Effector memory CD8-positive, alpha-beta T cell (primary cell): ENCODE results near the gene CFAP251.
A peak's percentile ranks its signal among the peaks of the same experiment; 100 is the strongest.

ENCODE experiments used
- ATAC-seq: fragments of 150-1000 bp; cut with Tn5 transposase; replicated peaks from 2 replicates; pipeline ENCODE4 v1.10.0; 2021; ENCODE audit warnings: mild to moderate bottlenecking, moderate library complexity
- DNase-seq, 3 experiments: peaks; one replicate each; pipeline ENCODE4 v3.0.0; 2021
- H3K27ac Mint-ChIP-seq, 2 donors: one replicate each; pipeline ENCODE4 v1.8.0; 2022; ENCODE audit warnings: mild to moderate bottlenecking in 2 of 2, mixed read lengths in 2 of 2, moderate library complexity in 2 of 2
- H3K27me3 Mint-ChIP-seq, 2 donors: one replicate each; pipeline ENCODE4 v1.8.0; 2022; ENCODE audit warnings: mixed read lengths in 2 of 2
- H3K36me3 Mint-ChIP-seq: one replicate; pipeline ENCODE4 v1.8.0; 2022; ENCODE audit warnings: mild to moderate bottlenecking, moderate library complexity, mixed read lengths; ENCODE audit not compliant: insufficient read depth
- H3K4me1 Mint-ChIP-seq, 2 donors: one replicate each; pipeline ENCODE4 v1.8.0; 2022; ENCODE audit warnings: low read depth in 2 of 2, mixed read lengths in 2 of 2
- H3K4me3 Mint-ChIP-seq, 2 donors: one replicate each; pipeline ENCODE4 v1.8.0; 2022; ENCODE audit warnings: mild to moderate bottlenecking in 2 of 2, mixed read lengths in 2 of 2, moderate library complexity in 2 of 2
- H3K9me3 Mint-ChIP-seq, 2 donors: one replicate each; pipeline ENCODE4 v1.8.0; 2022; ENCODE audit warnings: mixed read lengths in 2 of 2

Gene CFAP251

DNA sequence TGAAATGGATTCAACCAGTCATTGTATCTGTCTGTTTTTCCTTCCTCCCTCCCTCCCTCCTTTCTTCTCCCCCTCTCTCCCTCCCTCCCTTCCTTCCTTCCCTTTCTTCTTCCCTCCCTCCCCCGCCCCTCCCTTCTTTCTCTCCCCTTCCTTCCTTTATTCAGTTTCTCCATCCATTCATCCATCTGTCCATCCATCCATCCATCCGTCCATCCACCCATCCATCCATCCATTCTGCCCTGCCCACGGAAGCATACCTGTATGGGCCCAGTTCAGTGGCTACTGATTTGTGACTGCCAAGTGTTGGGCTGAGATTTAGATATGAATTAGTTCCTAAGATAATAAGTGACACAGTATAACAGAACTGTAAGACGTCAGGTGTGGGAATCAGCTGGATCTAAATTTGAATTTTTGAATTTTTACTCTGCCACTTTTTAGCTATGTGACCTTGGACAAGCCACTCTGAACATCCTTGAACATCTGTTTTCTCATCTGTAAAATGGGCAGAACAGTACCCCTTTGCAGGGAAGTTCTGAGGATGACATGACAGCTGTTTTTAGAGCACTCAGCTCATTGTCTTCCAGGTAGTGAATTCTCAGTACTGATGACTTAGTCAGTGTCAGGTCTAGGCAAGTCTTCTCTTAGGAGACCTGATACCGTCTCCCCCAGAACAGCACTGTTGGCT, 42.9 kb downstream of the CFAP251 start:
- Mint-ChIP-seq H3K27ac (peak overlapping the region in 1 of 2 donors; percentile 31), H3K27me3 (peaks cover 9 to 13% of the 10 kb centered on the region in 2 donors), H3K36me3 (peaks cover 6% of the 10 kb centered on the region), H3K4me1 (no peaks in the 10 kb centered on the region), H3K4me3 (no peak overlapping the region), H3K9me3 (no peaks in the 10 kb centered on the region)
- ATAC-seq (no peak), DNase-seq (no peak)

DNA sequence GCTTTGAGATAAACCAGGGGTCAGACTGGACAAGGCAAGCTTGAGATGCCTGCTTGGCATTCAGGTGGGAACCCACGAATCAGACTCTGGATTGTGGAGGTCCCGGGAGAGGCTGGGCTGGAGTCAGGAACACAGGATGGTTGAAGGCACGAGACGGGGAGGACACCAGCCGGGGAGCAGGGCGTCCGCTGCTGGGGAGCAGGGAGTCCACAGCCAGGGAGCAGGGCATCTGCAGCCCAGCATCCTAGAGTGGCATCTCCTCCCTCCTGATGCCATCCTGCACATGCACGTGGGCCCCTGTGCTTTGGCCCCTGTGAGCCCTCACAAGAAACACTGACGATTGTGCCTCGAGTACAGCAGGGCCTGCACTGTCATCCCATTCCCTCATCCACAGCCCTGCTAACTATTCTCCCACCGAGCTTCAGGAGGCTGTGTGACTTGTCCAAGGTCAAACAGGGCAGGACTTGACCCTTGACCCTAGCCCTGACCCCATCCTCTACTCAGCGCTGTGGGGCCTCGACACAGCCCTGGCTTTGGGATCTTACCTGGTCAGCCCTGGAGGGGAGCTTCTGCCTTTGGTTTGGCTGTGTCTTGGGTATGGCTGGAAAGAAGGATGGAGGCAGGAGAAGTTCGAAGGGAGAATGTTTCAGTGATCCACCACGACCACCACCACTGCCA, 45.1 kb downstream of the CFAP251 start:
- ATAC-seq (no peak), DNase-seq (no peak)
- Mint-ChIP-seq H3K4me1 (no peaks in the 10 kb centered on the region), H3K27me3 (peaks cover 9 to 13% of the 10 kb centered on the region in 2 donors), H3K27ac (no peak overlapping the region), H3K4me3 (no peak overlapping the region), H3K36me3 (peaks cover 6% of the 10 kb centered on the region), H3K9me3 (no peaks in the 10 kb centered on the region)

DNA sequence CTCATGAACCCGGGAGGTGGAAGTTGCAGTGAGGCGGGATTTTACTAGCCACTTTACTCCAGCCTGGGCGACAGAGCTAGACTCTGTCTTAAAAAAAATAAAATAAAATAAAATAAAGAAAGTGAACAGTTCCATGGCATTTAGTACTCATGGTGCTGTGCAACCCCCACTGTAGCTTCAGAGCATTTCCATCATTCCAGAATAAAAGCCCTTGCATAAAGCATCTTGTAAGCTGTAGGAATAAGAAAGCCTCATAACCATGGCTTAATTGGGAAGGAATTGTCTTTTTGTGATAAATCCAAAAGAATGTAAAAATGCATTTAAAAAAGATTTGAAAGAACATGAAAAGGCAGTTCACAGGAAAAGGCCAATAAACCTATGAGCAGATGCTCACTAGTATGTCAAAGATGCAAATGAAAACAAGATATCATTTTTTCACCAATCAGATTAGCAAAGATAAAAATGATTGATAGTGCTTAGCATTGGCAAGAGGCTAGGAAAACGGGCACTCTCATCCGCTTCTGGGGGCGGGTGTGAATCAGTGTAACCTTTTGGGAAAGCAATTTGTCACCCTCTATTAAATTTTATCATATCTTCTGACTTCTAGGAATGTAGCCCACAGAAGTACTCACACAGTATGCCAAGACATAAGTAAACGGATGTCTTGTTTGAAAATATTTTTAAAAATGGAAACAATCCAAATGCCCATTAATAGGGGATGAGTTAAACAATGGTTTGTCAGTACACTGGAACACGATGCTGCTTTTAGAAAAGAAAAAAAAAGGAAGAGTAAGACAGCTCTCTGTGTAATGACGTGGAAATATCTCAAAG, 46.6 kb downstream of the CFAP251 start:
- Mint-ChIP-seq H3K4me1 (no peaks in the 10 kb centered on the region), H3K36me3 (peaks cover 6% of the 10 kb centered on the region), H3K9me3 (no peaks in the 10 kb centered on the region), H3K4me3 (no peak overlapping the region), H3K27ac (no peak overlapping the region), H3K27me3 (peaks cover 9 to 13% of the 10 kb centered on the region in 2 donors)
- ATAC-seq (no peak), DNase-seq (no peak)

DNA sequence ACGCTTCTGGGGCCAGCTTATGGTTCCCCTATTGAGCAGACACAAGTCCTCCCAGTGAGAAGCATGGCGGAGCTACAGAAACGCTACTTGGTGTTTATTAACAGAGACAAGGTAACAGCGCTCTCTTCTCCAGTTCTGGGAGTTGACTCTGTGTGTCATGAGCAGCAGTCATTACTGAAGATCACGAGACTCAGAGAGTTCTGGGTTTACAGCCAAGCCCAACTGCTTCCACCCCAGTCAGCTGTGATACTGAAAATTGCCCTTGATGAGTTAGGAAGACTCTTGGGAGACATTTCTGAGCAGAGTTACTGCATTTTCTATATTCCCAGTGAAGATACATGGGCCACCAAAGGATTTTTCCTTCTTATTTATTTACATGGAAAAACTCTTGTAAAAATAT, 48.6 kb downstream of the CFAP251 start:
- Mint-ChIP-seq H3K27me3 (peaks cover 9 to 13% of the 10 kb centered on the region in 2 donors), H3K4me3 (no peak overlapping the region), H3K27ac (no peak overlapping the region), H3K9me3 (no peaks in the 10 kb centered on the region), H3K36me3 (peaks cover 6% of the 10 kb centered on the region), H3K4me1 (no peaks in the 10 kb centered on the region)
- ATAC-seq (no peak), DNase-seq (no peak)

DNA sequence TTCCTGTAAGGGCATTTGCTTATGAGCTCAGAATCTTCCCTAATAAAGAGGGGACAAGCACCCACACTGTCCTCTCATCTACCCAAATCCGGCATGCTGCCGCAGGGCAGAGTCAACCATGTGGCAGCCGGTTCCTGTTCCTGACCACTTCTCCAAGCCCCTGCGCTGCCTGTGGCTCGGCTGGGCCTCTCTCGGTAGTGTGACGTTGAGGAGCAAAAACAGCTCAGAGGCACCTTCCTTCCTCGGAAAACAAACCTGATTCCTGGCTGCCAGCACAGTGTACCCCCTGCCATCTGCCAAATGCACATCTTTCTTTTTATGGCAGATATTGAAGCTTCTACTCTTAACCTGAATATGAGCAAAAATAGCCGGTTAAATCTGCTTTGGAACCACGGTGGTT, 50.5 kb downstream of the CFAP251 start:
- peaks cover 3% of the 10 kb centered on the region for H3K36me3 Mint-ChIP-seq
- DNase-seq, result no peak
- no peak overlapping the region for H3K27ac Mint-ChIP-seq
- H3K4me1 Mint-ChIP-seq, result no peaks in the 10 kb centered on the region
- no peaks in the 10 kb centered on the region for H3K27me3 Mint-ChIP-seq
- no peak overlapping the region for H3K4me3 Mint-ChIP-seq
- no peak for ATAC-seq
- peaks cover 0 to 1% of the 10 kb centered on the region in 2 donors for H3K9me3 Mint-ChIP-seq

DNA sequence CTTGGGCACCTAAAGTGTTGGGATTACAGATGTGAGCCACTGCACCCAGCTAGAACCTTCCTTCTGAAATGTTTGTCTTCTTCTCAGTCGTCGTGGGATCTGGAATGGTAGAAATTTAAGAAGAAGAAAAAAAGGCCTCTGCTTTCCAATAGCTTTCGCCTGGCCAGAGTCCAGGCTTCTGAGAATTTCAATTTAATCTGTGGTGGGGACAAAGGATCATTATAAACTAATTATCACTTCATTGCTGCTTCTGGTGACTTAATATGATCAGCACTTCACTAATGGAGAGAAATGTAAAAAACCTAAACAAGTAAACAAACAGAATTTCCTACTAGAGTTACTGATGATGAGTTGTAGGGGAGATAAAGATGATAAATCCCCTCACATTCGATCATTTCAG, 51.3 kb downstream of the CFAP251 start:
- H3K4me3 Mint-ChIP-seq, result no peak overlapping the region
- H3K36me3 Mint-ChIP-seq, result peaks cover 3% of the 10 kb centered on the region
- no peaks in the 10 kb centered on the region for H3K4me1 Mint-ChIP-seq
- no peak for DNase-seq
- H3K27ac Mint-ChIP-seq, result no peak overlapping the region
- H3K9me3 Mint-ChIP-seq, result peaks cover 0 to 1% of the 10 kb centered on the region in 2 donors
- H3K27me3 Mint-ChIP-seq, result peaks cover 0 to 7% of the 10 kb centered on the region in 2 donors
- no peak for ATAC-seq

DNA sequence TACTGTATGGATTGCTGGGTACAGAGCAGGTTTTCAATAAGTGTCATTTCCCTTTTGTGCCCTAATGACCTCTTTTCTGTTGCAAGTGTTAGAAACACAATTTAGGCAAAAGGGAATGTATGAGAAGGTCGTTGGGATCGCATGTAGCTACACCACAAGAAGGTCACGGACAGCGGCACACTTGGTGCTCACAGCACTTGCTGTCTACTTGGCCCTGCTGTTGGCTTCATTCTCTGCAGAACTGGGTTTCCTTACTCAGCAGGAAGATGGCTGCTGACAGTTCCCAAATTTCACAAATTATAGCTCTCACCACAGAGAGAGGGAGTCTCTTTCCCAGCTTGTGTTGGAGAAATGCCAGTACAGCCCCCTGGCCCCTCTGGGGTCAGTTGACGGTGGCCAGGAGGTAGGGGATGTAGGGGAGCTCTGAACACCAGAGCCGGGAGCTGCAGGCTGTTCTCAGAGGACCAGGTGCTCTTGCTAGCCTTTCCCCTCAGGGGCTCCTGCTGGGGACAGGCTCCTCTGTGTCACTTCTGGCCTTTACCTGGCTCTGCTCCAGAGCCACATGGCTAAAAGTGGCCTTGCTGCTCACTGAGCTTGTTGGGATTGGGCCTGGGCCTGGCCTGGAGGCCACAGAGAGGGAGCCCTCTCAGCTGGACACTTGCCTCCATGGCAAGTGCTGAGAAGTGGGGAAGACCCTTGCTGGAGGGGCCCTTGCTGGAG, 52.3 kb downstream of the CFAP251 start:
- Mint-ChIP-seq H3K4me3 (no peak overlapping the region), H3K27ac (no peak overlapping the region), H3K27me3 (peaks cover 0 to 17% of the 10 kb centered on the region in 2 donors), H3K9me3 (peaks cover 0 to 1% of the 10 kb centered on the region in 2 donors), H3K4me1 (no peaks in the 10 kb centered on the region), H3K36me3 (peaks cover 3% of the 10 kb centered on the region)
- no peak for ATAC-seq
- DNase-seq, result no peak

DNA sequence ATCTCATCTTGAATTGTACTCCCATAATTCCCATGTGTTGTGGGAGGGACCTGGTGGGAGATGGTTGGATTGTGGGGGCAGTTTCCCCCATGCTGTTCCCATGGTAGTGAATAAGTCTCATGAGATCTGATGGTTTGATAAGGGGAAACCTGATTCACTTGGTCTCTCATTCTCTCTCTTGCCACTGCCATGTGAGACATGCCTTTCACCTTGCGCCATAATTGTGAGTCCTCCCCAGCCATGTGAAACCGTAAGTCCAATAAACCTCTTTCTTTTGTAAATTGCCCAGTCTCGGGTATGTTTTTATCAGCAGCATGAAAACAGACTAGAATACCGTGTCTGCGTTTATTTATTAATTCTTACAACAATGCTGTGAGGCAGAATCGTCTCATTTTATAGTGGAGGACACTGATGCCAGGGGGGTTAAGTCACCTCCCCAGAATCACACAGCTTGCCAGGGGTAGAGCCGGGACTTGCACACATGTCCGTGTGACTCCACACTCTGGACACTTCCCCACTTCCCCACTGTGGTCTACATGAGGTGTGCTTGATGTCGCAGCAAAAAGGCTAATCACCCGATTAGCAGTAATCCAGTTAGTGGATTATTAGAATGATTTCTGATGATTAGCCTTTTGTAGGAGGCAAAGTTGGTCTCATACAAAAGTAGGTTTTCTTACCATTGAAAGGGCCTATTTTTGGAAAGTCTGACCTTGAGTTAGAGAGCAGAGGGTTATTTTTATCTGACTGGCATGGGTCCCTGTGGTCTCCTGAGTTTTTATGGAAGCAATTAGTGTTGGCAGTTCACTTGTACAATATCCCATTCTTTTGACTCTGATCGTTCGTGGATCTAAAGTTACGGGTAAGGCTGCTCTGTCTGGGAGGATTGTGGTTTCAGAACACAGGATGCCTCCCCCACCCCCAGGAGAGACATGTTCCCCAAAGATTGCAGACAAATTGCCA, 55.9 kb downstream of the CFAP251 start:
- Mint-ChIP-seq H3K27me3 (peaks cover 0 to 24% of the 10 kb centered on the region in 2 donors), H3K4me1 (no peaks in the 10 kb centered on the region), H3K9me3 (peaks cover 0 to 1% of the 10 kb centered on the region in 2 donors), H3K4me3 (no peak overlapping the region), H3K36me3 (no peaks in the 10 kb centered on the region), H3K27ac (no peak overlapping the region)
- DNase-seq (no peak), ATAC-seq (no peak)

DNA sequence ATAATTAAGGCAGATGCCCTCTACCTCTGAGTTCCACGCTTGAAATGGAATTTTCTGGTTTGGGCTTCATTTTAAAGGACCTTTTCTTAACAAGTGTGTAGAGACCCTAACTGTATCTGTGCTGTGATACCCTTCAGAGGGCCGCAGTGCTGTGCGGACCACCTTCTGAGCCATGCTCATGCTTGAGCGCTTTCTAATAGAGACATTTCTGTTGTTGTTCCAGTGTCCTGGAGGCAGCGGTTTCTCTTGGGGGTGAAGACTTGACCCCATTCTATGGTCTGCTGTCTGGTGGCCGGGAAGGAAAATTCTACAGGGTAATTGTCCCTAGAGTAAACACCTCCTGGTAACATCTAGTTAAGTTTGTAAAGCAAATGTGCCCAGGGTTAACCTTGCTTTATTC, 56.6 kb downstream of the CFAP251 start:
- Mint-ChIP-seq H3K9me3 (peaks cover 0 to 1% of the 10 kb centered on the region in 2 donors), H3K27me3 (peaks cover 0 to 24% of the 10 kb centered on the region in 2 donors), H3K36me3 (no peaks in the 10 kb centered on the region), H3K27ac (no peak overlapping the region), H3K4me1 (no peaks in the 10 kb centered on the region), H3K4me3 (no peak overlapping the region)
- ATAC-seq, result no peak
- DNase-seq, result no peak

DNA sequence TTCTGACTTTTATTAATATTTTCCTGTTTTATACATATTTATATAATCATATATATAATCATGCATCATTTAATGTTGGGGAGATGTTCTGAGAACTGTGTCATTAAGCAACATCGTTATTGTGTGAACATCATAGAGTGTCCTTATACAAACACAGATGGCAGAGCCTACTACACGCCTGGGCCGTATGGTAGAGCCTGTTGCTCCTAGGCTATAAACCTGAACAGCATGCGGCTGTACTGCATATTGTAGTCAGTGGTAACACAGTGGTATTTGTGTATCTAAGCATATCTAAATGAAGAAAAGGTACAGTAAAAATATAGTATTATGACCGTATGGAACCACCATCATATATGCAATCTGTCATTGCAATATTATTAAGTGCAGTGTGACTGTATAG, 58.6 kb downstream of the CFAP251 start:
- H3K4me3 Mint-ChIP-seq, result no peak overlapping the region
- H3K27me3 Mint-ChIP-seq, result peaks cover 0 to 24% of the 10 kb centered on the region in 2 donors
- H3K27ac Mint-ChIP-seq, result no peak overlapping the region
- no peaks in the 10 kb centered on the region for H3K4me1 Mint-ChIP-seq
- DNase-seq (no peak), ATAC-seq (no peak)
- peaks cover 0 to 1% of the 10 kb centered on the region in 2 donors for H3K9me3 Mint-ChIP-seq
- no peaks in the 10 kb centered on the region for H3K36me3 Mint-ChIP-seq

DNA sequence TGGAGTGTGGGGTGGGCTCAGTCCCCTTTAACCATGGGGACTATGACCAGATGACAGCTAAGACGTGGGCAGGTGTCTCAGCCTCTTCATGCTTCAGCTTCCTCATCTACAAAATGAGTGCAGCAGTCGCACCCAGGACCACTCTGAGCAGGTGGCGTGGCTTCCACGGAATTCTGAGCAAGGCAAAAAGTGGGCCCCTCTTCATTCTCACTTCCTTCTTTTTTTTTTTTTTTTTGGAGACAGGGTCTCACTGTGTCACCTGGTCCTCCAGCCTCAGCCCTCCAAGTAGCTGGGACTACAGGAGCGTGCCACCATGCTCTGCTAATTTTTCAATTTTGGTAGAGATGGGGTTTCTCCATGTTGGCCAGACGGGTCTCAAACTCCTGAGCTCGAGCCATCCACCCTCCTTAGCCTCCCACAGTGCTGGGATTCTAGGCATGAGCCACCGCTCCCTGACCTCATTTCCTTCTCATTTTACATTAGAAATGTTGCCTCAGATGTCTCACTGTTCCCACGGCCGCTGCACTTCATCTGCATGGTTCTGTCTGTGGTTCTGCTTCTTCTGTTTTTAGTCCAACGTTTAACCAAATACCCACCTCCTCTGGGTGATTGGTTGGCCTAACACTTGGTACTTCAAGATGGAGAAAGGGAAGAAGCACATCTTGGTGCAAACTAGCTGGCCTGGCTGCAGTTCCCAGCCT, 61.9 kb downstream of the CFAP251 start:
- Mint-ChIP-seq H3K4me1 (no peaks in the 10 kb centered on the region), H3K9me3 (no peaks in the 10 kb centered on the region), H3K4me3 (no peak overlapping the region), H3K27me3 (peaks cover 0 to 11% of the 10 kb centered on the region in 2 donors), H3K36me3 (no peaks in the 10 kb centered on the region), H3K27ac (no peak overlapping the region)
- peak; percentile 36 for ATAC-seq
- no peak for DNase-seq

DNA sequence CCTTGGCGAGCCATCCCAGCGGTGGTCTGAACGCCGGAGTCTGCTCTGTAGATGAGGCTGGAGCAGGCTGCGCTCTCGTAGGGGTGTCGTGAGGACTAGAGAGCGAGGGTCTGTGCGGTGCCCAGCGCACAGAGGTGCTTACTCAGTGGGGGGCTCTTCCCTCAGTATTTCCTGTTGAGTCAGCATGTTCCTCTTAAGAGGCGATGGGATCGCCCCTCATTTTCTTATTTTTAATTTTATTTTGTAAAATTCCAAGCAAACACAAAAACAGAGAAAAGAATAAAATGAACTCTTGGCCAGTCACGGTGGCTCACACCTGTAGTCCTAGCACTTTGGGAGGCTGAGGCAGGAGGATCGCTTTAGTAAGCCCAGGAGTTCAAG, 62.5 kb downstream of the CFAP251 start:
- Mint-ChIP-seq H3K9me3 (no peaks in the 10 kb centered on the region), H3K4me1 (no peaks in the 10 kb centered on the region), H3K27ac (no peak overlapping the region), H3K4me3 (no peak overlapping the region), H3K36me3 (no peaks in the 10 kb centered on the region), H3K27me3 (peaks cover 0 to 5% of the 10 kb centered on the region in 2 donors)
- no peak for ATAC-seq
- no peak for DNase-seq
